ENCODE data around the gene LINS1.

The LINS1 gene

GRCh38 chr15:100569391-100569790 lies 32.6 kb downstream of the LINS1 start:
- DNase-seq (ENCODE audit: low read depth): no peak

GRCh38 chr15:100566850-100567628 lies 34.9 kb downstream of the LINS1 start:
- no peak overlapping the region for H3K4me3 ChIP-seq (ENCODE audit: low read depth, low read length)
- DNase-seq (ENCODE audit: low read depth): no peak

More at GRCh38 chr15:100569391-100569790, 32.6 kb downstream of the LINS1 start:
- no peak overlapping the region for H3K4me3 ChIP-seq (ENCODE audit: low read depth, low read length)

DNA sequence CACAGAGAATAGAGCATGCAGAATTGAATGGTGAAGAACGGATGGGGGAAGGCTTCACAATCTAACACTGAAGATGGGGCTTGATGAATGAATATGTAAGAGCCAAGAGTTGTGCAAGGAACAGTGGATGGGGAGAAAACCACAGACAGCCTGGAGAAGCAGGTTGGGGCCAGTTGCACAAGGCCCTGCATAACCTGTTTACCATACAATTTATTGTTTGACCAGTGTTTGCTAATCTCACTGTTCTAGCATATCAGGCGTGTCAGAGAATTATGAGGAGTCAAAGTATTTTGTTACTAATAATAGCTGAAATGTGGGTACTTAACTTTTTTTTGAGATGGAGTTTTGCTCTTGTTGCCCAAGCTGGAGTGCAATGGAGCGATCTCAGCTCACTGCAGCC lies 36.4 kb downstream of the LINS1 start:
- DNase-seq (ENCODE audit: low read depth): no peak
- H3K4me3 ChIP-seq (ENCODE audit: low read depth, low read length): no peak overlapping the region

DNA sequence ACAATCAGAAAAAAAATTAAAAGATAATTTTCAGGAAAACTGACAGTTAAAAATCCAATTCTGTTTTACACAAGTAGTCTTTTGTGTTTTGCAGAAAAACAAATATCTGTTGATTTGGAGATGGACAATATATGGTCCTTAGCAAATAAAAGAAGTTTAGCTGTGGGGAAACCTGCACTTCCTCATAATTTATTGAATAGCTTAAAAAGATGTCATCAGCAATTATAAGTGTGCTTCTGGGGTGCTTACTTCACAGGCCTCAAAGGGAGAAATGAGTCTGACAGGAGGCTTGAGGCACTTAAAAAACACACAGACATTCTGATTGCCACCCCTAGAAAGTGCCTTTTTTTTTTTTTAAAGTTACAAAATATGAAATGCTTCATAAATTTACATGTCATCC lies 41.7 kb downstream of the LINS1 start:
- no peak for DNase-seq (ENCODE audit: low read depth)

DNA sequence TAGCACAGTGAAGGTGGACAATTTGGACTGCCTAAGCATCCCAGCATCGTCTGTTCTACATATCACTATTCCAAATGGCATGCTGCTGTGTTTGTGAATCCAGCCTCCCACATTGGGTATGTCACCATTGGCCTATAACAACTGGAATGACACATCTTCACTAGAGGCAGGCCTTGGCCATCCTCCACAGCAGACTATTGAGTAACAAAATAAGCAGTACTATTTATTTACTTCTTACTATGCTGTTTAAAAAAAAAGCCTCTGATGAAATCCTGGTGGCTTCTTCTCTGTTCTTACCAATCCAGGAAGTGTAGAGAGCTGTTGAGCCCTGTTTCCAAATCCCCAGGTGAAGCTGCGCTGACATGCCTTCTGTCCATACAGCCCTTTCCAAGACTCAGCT lies 42.7 kb downstream of the LINS1 start:
- peak; percentile 77 for DNase-seq (ENCODE audit: low read depth)
- no peak overlapping the region for H3K4me3 ChIP-seq (ENCODE audit: low read depth, low read length)

More for the DNA sequence above, 41.7 kb downstream of the LINS1 start:
- H3K4me3 ChIP-seq (ENCODE audit: low read depth, low read length): no peak overlapping the region

GRCh38 chr15:100558771-100559254 lies 43.2 kb downstream of the LINS1 start:
- DNase-seq (ENCODE audit: low read depth): no peak
- no peak overlapping the region for H3K4me3 ChIP-seq (ENCODE audit: low read depth, low read length)

DNA sequence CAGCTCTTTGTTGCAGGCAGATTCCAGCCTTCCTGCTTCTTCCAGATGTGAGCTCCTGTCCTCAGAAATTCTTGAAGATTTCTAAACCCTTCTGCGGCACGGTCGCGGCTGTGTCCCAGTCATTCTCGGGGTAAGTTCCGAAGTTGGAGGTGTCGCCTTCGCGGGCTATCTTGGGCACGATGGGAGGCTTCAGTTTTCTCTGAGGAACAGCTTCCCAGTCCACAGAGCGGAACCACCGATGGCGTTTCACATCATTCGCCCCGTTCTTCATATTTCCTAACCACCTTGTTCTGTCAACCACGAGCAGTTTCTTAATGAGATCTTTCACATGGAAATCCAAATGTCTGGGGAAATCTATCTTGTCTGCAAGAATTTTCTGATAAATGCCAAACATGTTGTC lies 48.5 kb downstream of the LINS1 start:
- H3K4me3 ChIP-seq (ENCODE audit: low read depth, low read length): no peak overlapping the region
- no peak for DNase-seq (ENCODE audit: low read depth)

GRCh38 chr15:100547961-100548360 lies 54.0 kb downstream of the LINS1 start:
- no peak overlapping the region for H3K4me3 ChIP-seq (ENCODE audit: low read depth, low read length)
- no peak for DNase-seq (ENCODE audit: low read depth)

- no peak for DNase-seq (ENCODE audit: low read depth)
- no peak overlapping the region for H3K4me3 ChIP-seq (ENCODE audit: low read depth, low read length)
Measured at GRCh38 chr15:100544946-100545345, 57.0 kb downstream of the LINS1 start.

GRCh38 chr15:100544338-100544841 lies 57.6 kb downstream of the LINS1 start:
- no peak for DNase-seq (ENCODE audit: low read depth)
- no peak overlapping the region for H3K4me3 ChIP-seq (ENCODE audit: low read depth, low read length)

GRCh38 chr15:100542290-100542689 lies 59.7 kb downstream of the LINS1 start:
- DNase-seq (ENCODE audit: low read depth): no peak

DNA sequence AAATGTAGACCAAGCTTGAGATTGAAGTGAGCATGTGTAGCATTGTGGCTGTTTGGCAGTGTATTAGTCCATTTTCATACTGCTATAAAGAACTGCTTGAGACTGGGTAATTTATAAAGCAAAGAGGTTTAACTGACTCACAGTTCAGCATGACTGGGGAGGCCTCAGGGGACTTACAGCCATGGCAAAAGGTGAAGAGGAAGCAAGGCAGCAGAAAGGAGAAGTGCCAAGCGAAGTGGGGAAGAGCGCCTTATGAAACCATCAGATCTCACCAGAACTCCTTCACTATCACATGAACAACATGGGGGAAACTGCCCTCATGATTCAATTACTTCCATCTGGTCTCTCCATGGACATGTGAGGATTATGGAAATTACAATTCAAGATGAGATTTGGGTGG lies 64.7 kb downstream of the LINS1 start:
- H3K4me3 ChIP-seq (ENCODE audit: low read depth, low read length): no peak overlapping the region
- no peak for DNase-seq (ENCODE audit: low read depth)

More at GRCh38 chr15:100542290-100542689, 59.7 kb downstream of the LINS1 start:
- H3K4me3 ChIP-seq (ENCODE audit: low read depth, low read length): no peak overlapping the region

DNA sequence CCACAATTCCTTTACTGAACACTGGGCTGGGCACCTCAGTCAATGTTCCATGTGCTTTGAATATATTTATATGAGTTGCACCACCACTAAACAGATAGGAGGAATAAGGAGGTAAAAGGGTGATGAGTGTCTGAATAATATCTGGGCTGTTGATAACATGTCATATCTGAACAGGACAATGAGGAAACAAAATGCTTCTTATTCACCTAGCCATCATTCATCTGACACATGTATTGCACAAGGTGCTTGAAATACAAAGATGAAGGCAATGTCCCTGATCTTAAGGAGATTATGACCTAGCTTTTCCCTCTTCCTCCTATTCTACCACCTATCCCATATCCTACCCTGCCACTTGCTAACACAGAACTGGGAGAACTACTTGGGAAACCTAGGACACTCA lies 65.3 kb downstream of the LINS1 start:
- no peak overlapping the region for H3K4me3 ChIP-seq (ENCODE audit: low read depth, low read length)
- DNase-seq (ENCODE audit: low read depth): no peak

GRCh38 chr15:100533886-100534285 lies 68.1 kb downstream of the LINS1 start:
- no peak for DNase-seq (ENCODE audit: low read depth)
- H3K4me3 ChIP-seq (ENCODE audit: low read depth, low read length): no peak overlapping the region

DNA sequence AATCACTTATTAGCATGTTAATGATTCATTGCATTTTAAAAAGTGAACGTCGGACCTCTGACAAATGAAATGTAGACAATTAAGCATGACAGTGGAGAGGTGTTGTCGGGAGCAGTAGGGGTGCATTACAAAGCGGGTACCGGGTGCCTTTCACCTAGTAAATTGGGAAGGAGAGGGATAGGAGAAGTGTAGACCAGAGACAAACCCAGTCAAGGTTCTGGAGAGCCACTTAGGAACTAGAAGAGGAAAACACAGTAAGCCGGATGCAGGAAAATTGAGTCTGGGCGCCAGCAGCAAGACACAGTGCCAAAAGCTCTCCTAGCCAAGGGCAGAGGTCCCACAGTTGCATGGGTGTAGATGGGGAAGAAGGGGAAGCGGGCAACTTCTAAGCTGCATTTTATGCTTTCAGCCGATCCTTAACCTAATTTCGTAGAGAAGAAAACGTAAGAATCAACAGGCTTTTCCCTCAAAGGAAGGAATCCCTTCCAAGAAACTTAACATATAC lies 70.1 kb downstream of the LINS1 start:
- no peak overlapping the region for H3K4me3 ChIP-seq (ENCODE audit: low read depth, low read length)
- DNase-seq (ENCODE audit: low read depth): no peak

DNA sequence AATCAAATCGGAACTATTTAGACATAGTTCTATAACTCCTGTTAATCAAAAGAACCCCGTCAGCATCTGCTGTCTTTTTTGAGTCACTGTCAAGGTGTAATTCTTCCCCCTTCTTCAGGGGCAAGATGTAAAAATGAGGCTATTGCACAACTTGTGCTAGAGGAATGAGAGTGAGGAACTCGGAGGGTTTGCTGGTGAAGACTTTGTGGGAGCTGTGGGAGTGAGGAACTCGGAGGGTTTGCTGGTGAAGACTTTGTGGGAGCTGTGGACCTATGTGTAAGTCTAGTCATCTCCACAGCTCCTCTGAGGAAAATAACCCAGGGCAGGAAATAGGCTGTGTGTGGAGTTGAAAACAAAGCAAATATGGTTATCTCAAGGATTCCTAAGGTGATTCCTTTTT lies 70.8 kb downstream of the LINS1 start:
- no peak overlapping the region for H3K4me3 ChIP-seq (ENCODE audit: low read depth, low read length)
- no peak for DNase-seq (ENCODE audit: low read depth)

DNA sequence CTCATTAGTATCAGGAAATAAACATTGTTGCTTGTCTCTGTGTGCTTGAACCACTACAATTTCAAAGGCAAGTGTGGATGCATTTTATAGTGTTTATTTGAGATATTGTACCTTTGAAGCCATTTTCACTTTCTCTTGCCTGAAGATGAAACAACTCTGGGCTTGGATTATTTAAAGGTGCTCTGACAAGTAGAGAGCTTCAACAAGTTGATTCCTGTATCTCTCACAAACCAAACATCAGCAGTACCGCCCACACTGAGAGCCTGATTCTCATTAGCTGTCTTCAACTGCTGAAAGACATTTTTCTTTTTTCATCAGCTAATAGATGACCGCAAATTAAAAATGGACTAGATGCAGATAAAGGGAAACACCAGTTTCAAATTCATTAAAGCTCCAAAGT lies 72.4 kb downstream of the LINS1 start:
- DNase-seq (ENCODE audit: low read depth): no peak
- no peak overlapping the region for H3K4me3 ChIP-seq (ENCODE audit: low read depth, low read length)

- DNase-seq (ENCODE audit: low read depth): no peak
- H3K4me3 ChIP-seq (ENCODE audit: low read depth, low read length): no peak within 1 kb of the TSS
Measured at GRCh38 chr15:100528833-100529428, 73.1 kb downstream of the LINS1 start, which contains the start of gene CERS3. TSS of gene CERS3 (minus strand) at chr15:100528950. CDS start at chr15:100501849, 27,101 bp downstream.

DNA sequence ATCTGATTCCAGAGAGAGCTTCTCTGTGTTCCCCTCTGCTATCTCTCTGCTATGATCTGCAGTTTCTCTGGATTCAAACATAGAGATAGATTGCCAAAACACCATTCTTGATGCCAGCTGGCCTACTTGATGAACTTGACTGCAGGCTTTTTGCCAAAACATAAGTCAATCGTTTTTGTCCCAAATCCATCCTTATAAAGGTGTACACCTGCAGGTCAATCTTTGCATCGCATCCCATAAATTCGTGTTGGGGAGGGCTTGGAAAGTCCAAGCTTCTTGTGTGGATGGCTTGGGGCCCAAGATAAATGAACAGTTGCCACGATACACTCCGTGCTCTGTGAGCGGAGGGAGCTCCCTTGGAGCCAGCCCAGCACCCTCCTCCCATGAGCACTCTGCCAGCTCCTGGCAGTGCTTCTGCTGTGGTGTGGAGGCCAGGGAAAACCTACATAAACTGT lies 75.9 kb downstream of the LINS1 start:
- no peak overlapping the region for H3K4me3 ChIP-seq (ENCODE audit: low read depth, low read length)
- no peak for DNase-seq (ENCODE audit: low read depth)

DNA sequence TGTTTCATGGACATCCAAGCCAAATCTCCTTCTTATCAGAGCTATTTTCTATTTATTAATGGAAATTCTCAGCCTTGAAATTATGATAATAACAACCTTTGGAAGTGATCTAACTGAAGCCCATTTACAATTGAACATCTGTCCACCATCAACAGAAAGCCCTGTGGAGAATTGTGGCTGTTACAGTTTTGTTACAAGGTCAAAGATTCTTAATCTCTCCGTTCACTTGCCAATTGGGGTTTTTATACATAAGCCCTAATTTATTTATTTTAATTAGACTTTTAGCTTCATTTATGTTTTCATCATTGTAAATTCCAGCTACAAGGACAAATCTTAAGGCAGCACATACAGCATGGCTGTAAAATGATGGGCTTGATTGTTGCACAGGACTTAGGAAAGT lies 76.5 kb downstream of the LINS1 start:
- DNase-seq (ENCODE audit: low read depth): no peak
- H3K4me3 ChIP-seq (ENCODE audit: low read depth, low read length): no peak overlapping the region
